Gastrocnemius medialis (tissue), 4 donors: ENCODE measurements around the gene GOSR1. TPM values are rescaled to one million over a fixed set of nuclear protein-coding genes. Genes with fewer than 3 reads are reported as not detected.
"Not testable (repeated sequence)": the region's sequence is repeated elsewhere in the genome, so short reads cannot be mapped to it uniquely, and the experiment has no call there.

Experiments used
- ATAC-seq, 2 donors: fragments of 150-250 bp; one replicate each; pipeline ENCODE4 v1.9.1; 2016
- DNase-seq, 2 donors: peaks; one replicate each; pipeline ENCODE4 v3.0.0-alpha.2; 2019
- H3K27ac ChIP-seq, 4 donors: fragments of 200-600 bp; sonication (generic); 1 replicate in 1 of 4; 2 replicates in 3 of 4; pipeline ENCODE4 v1.5.1; 2016 to 2018; ENCODE audit warnings: mild to moderate bottlenecking in 2 of 4, moderate library complexity in 1 of 4
- H3K27me3 ChIP-seq, 3 donors: fragments of 200-600 bp; sonication (generic) in 2 of 3; 1 replicate in 1 of 3; 2 replicates in 2 of 3; pipeline versions ENCODE4 v1.5.1 to v1.6.0; 2016 to 2019; ENCODE audit warnings: mild to moderate bottlenecking in 1 of 3, moderate library complexity in 1 of 3
- H3K36me3 ChIP-seq, 2 donors: fragments of 200-600 bp; sonication (generic) in 1 of 2; one replicate each; pipeline ENCODE4 v1.5.1; 2017 to 2018
- H3K4me1 ChIP-seq, 2 donors: fragments of 200-600 bp; sonication (generic) in 1 of 2; one replicate each; pipeline ENCODE4 v1.5.1; 2016 to 2017; ENCODE audit warnings: mild to moderate bottlenecking in 2 of 2
- H3K4me3 ChIP-seq, 4 donors: fragments of 200-600 bp; sonication (generic) in 3 of 4; 1 replicate in 1 of 4; 2 replicates in 3 of 4; pipeline ENCODE4 v1.5.1; 2016 to 2019; ENCODE audit warnings: mild to moderate bottlenecking in 2 of 4
- H3K9me3 ChIP-seq, 3 donors: fragments of 200-600 bp; sonication (generic) in 2 of 3; 1 replicate in 1 of 3; 2 replicates in 2 of 3; pipeline ENCODE4 v1.5.1; 2016 to 2019
- CTCF ChIP-seq, 5 experiments: fragments of 450-650 bp in 3 of 5; fragments of 200-600 bp in 2 of 5; sonication (generic) in 2 of 5; IDR thresholded peaks in 4 of 5; conservative IDR thresholded peaks in 1 of 5; 1 replicate in 4 of 5; 2 replicates in 1 of 5; pipeline ENCODE4 v1.5.1; 2016 to 2019; ENCODE audit warnings: antibody characterized with exemption in 5 of 5, mild to moderate bottlenecking in 3 of 5, moderate library complexity in 3 of 5
- POLR2A ChIP-seq, 2 donors: fragments of 450-650 bp; IDR thresholded peaks; one replicate each; pipeline ENCODE4 v1.6.1; 2017; ENCODE audit warnings: antibody characterized with exemption in 2 of 2, mild to moderate bottlenecking in 2 of 2, moderate library complexity in 2 of 2
- in situ Hi-C, 4 donors: fragments of 200-750 bp; cut with MboI; loops; one replicate each; pipeline versions ENCODE4 v1.15.0 to v1.8.0; 2017; ENCODE audit warnings: low sequenced_read_pairs in 4 of 4
- intact Hi-C: fragments of 100-400 bp; cut with DNase I; formaldehyde crosslinking; loops from one replicate; pipeline ENCODE4 v1.15.1; 2023; ENCODE audit warnings: low total_unique reads
- total RNA-seq, 4 donors: library from RNA; depleted of rRNA; stranded (reverse); fragments of >200 nt; gene quantifications; one replicate each; pipeline versions ENCODE4 v1.1.0 to v1.2.3, GENCODE V29; 2016

GOSR1 gene
- total RNA-seq, 4 donors from 2014 or later: 22.7 to 29.1 (median 25.8) TPM

GRCh38 chr17:30436729-30437128 is 40.5 kb upstream of the GOSR1 start:
- in situ Hi-C loops: no loop called here
- Histone ChIP-seq H3K27ac (no peak overlapping the region), H3K4me1 (peaks cover 8 to 12% of the 10 kb centered on the region in 2 donors), H3K36me3 (peaks cover 0 to 18% of the 10 kb centered on the region in 2 donors), H3K27me3 (no peaks in the 10 kb centered on the region), H3K4me3 (no peak overlapping the region), H3K9me3 (no peaks in the 10 kb centered on the region)
- no peak for TF ChIP-seq CTCF (IDR thresholded peaks at IDR 0.05 in 4 of 5, conservative IDR thresholded peaks at IDR 0.05 in 1 of 5)
- TF ChIP-seq POLR2A (IDR thresholded peaks at IDR 0.05): no peak
- no peak for DNase-seq
- no peak for ATAC-seq
- intact Hi-C loops: no loop called here

DNA sequence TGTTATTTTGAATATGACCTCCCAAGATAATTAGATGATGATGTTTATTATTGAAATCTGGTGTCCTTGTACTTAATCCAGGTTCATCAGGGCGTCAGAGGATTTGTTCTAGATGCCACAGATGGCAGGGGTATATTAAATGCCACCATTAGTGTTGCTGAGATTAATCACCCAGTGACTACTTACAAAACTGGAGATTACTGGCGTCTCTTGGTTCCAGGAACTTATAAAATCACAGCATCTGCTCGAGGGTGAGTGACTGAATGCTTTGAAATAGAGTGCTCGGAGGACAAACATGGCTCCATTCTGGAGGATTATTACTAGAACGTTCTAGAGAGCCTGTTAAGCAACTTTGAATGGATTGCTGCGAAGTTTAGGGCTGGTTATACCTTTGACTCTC is 33.5 kb upstream of the GOSR1 start:
- Histone ChIP-seq H3K4me1 (peaks cover 0 to 4% of the 10 kb centered on the region in 2 donors), H3K27ac (no peak overlapping the region), H3K27me3 (no peaks in the 10 kb centered on the region), H3K9me3 (no peaks in the 10 kb centered on the region), H3K4me3 (no peak overlapping the region), H3K36me3 (peaks cover 0 to 16% of the 10 kb centered on the region in 2 donors)
- no peak for DNase-seq
- no peak for ATAC-seq
- intact Hi-C loops (no loop called here), in situ Hi-C loops (no loop called here)
- TF ChIP-seq CTCF (IDR thresholded peaks at IDR 0.05 in 4 of 5, conservative IDR thresholded peaks at IDR 0.05 in 1 of 5): no peak
- TF ChIP-seq POLR2A (IDR thresholded peaks at IDR 0.05): no peak

GRCh38 chr17:30446640-30447039 is 30.6 kb upstream of the GOSR1 start:
- Histone ChIP-seq H3K4me1 (peaks cover 12 to 23% of the 10 kb centered on the region in 2 donors), H3K36me3 (peaks cover 0 to 16% of the 10 kb centered on the region in 2 donors)
- H3K4me3 ChIP-seq, intact Hi-C loops, H3K9me3 ChIP-seq, H3K27ac ChIP-seq, H3K27me3 ChIP-seq, in situ Hi-C loops, DNase-seq, ATAC-seq: not testable (repeated sequence)

- Histone ChIP-seq H3K4me3 (no peak overlapping the region), H3K9me3 (no peaks in the 10 kb centered on the region), H3K27ac (no peak overlapping the region), H3K4me1 (peaks cover 12 to 23% of the 10 kb centered on the region in 2 donors), H3K36me3 (peaks cover 0 to 26% of the 10 kb centered on the region in 2 donors), H3K27me3 (no peaks in the 10 kb centered on the region)
- DNase-seq (no peak), ATAC-seq (peak in 1 of 2 donors; percentile 47)
- in situ Hi-C loops: no loop called here
- intact Hi-C loops: no loop called here
- TF ChIP-seq POLR2A (IDR thresholded peaks at IDR 0.05) (no peak), CTCF (IDR thresholded peaks at IDR 0.05 in 4 of 5, conservative IDR thresholded peaks at IDR 0.05 in 1 of 5) (no peak)
Measured at GRCh38 chr17:30449480-30449879, 27.7 kb upstream of the GOSR1 start.

DNA sequence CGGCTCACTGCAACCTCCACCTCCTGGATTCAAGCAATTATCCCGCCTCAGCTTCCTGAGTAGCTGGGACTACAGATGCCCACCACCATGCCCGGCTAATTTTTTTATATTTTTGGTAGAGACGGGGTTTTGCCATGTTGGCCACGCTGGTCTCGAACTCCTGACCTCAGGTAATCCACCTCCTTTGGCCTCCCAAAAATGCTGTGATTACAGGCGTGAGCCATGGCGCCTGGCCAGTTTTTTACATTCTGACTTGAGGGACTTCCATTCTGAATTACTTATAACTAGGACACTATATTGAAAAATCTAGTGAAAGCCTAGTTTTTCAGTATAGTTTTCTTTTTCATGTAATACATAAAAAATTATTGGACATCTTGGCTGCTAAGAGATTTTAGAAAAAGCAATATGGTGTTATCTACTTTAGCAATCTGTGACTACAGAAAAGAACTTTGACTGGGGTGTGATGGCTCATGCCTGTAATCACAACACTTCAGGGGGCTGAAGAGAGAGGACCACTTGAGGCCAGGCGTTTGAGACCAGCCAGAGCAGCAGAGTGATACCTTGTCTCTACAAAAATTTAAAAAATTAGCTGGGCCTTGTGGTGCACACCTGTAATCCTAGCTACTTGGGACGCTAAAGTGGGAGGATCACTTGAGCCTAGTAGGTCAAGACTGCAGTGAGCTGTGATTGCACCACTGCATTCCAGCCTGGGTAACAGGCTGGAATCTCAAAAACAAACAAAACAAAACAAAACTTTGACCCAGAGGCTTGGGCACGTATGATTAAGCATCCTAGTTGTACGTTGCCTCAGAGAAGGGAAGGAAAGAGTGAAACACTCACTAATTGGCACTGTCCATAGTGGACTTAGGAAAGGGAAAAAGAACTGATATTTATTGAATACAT is 26.8 kb upstream of the GOSR1 start:
- DNase-seq: no peak
- H3K36me3 ChIP-seq: peaks cover 0 to 24% of the 10 kb centered on the region in 2 donors

More for the DNA sequence above, 26.8 kb upstream of the GOSR1 start:
- no peaks in the 10 kb centered on the region for H3K27me3 ChIP-seq
- intact Hi-C loops: no loop called here
- H3K9me3 ChIP-seq: no peaks in the 10 kb centered on the region
- TF ChIP-seq CTCF (IDR thresholded peaks at IDR 0.05 in 4 of 5, conservative IDR thresholded peaks at IDR 0.05 in 1 of 5) (no peak), POLR2A (IDR thresholded peaks at IDR 0.05) (no peak)
- H3K27ac ChIP-seq: no peak overlapping the region
- no peak for ATAC-seq
- peaks cover 12 to 23% of the 10 kb centered on the region in 2 donors for H3K4me1 ChIP-seq
- in situ Hi-C loops: no loop called here
- H3K4me3 ChIP-seq: no peak overlapping the region
